ENCODE data around the gene RNF157. TPM values are rescaled to one million over a fixed set of nuclear protein-coding genes. Genes with fewer than 3 reads are reported as not detected.

RNF157 gene
- total RNA-seq, 1 donor from 2014 or later = 18.7 TPM

DNA sequence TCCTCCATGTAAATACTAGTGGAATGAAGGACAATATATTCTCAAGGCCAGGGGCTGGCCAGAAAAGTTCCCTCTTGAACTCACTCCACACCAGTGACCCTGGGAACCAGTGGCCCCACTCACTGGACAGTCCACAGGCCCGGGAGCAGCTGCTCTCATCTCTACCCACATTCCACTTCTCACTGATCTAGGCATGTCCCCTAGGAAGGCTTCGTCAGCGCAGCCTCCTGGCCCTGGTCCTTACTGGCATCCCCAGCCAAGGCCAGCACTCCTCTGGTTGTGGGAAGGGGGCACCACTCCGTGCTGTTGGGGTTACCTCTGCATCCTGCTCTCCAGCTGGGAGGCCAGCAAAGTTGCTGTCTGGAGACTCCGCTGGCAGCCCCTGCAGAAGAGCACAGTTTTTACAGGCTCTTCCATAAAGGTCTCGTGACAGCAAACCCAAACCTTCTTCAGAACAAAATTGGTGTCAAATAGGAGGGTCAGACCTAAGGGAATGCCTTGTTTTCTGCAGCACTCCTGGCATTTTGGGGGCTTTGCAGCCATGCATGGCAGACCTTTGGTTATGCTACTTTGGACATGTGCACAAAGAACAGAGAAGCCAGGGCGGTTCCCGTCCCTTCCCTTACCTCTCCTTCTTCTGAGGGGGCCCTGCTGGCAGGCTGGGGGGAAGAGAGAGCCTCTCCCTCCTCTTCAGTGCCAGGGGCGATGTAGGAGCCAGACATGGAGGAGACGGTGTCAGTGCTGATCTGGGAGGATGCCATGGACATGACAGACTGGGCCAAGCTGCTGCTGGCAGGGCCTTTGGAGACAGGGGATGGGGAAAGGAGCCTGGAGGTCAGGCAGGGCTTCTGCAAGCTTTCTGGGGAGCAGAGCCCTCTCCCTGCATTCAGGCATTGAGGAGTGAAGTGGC lies 85.1 kb downstream of the RNF157 start:
- Mint-ChIP-seq H3K27me3 (ENCODE audit: unreplicated experiment) (peaks cover 3% of the 10 kb centered on the region), H3K9me3 (ENCODE audit: unreplicated experiment) (no peaks in the 10 kb centered on the region), H3K4me1 (ENCODE audit: unreplicated experiment) (peaks cover 27% of the 10 kb centered on the region), H3K36me3 (ENCODE audit: low read depth, unreplicated experiment) (peaks cover 10% of the 10 kb centered on the region), H3K27ac (ENCODE audit: unreplicated experiment) (no peak overlapping the region), H3K4me3 (ENCODE audit: unreplicated experiment) (no peak overlapping the region)
- TF ChIP-seq, protein P1, sequence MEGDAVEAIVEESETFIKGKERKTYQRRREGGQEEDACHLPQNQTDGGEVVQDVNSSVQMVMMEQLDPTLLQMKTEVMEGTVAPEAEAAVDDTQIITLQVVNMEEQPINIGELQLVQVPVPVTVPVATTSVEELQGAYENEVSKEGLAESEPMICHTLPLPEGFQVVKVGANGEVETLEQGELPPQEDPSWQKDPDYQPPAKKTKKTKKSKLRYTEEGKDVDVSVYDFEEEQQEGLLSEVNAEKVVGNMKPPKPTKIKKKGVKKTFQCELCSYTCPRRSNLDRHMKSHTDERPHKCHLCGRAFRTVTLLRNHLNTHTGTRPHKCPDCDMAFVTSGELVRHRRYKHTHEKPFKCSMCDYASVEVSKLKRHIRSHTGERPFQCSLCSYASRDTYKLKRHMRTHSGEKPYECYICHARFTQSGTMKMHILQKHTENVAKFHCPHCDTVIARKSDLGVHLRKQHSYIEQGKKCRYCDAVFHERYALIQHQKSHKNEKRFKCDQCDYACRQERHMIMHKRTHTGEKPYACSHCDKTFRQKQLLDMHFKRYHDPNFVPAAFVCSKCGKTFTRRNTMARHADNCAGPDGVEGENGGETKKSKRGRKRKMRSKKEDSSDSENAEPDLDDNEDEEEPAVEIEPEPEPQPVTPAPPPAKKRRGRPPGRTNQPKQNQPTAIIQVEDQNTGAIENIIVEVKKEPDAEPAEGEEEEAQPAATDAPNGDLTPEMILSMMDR (IDR thresholded peaks at IDR 0.05; ENCODE audit: unreplicated experiment) = no peak
- no peak for DNase-seq (ENCODE audit: low spot score)

DNA sequence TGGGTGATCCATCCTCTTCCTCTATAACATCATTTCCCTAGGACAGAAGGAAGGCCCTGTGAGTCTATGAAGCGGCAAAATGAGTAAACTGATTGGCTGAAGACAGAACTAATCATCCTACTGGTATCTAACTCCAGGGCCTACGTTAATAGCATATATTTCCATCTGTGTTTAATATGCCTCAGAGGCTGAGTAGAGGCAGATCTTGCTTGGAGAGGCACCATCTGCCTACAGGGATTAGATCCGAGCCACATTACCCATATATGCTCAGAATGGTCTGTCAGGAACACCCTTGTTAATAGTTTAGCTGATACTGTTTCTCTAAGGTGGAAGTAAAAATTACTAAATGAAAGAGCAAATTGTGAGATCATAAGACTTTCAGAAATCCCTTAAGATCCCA lies 86.0 kb downstream of the RNF157 start:
- H3K27ac Mint-ChIP-seq (ENCODE audit: unreplicated experiment) = no peak overlapping the region
- H3K4me1 Mint-ChIP-seq (ENCODE audit: unreplicated experiment) = peaks cover 27% of the 10 kb centered on the region
- TF ChIP-seq, protein P1 (IDR thresholded peaks at IDR 0.05; ENCODE audit: unreplicated experiment) = no peak
- DNase-seq (ENCODE audit: low spot score) = no peak
- H3K4me3 Mint-ChIP-seq (ENCODE audit: unreplicated experiment) = no peak overlapping the region
- peaks cover 10% of the 10 kb centered on the region for H3K36me3 Mint-ChIP-seq (ENCODE audit: low read depth, unreplicated experiment)
- H3K9me3 Mint-ChIP-seq (ENCODE audit: unreplicated experiment) = no peaks in the 10 kb centered on the region
- H3K27me3 Mint-ChIP-seq (ENCODE audit: unreplicated experiment) = peaks cover 3% of the 10 kb centered on the region

DNA sequence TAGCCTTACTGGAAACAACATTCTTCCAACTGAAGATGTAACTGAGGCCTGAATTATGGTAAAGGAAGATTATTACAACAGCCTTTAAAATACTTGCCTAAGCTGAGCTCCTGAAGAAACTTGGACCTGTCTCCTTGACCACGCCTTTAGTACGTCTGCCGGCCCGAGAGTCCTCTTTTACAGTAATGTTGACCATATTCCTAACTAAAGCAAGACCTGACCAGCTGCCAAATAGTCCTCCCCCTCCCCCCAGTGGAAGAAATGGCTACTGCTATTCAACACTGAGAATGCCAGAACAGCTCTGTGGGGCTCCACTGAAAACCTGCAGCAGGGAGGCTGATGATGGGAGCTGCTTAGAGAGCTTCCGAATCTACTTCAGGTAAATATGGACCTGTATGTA lies 86.7 kb downstream of the RNF157 start:
- Mint-ChIP-seq H3K4me1 (ENCODE audit: unreplicated experiment) (peaks cover 27% of the 10 kb centered on the region), H3K27ac (ENCODE audit: unreplicated experiment) (no peak overlapping the region), H3K27me3 (ENCODE audit: unreplicated experiment) (peaks cover 3% of the 10 kb centered on the region), H3K9me3 (ENCODE audit: unreplicated experiment) (no peaks in the 10 kb centered on the region), H3K36me3 (ENCODE audit: low read depth, unreplicated experiment) (peaks cover 10% of the 10 kb centered on the region), H3K4me3 (ENCODE audit: unreplicated experiment) (no peak overlapping the region)
- TF ChIP-seq, protein P1 (IDR thresholded peaks at IDR 0.05; ENCODE audit: unreplicated experiment) = peak; percentile 19
- DNase-seq (ENCODE audit: low spot score) = no peak

DNA sequence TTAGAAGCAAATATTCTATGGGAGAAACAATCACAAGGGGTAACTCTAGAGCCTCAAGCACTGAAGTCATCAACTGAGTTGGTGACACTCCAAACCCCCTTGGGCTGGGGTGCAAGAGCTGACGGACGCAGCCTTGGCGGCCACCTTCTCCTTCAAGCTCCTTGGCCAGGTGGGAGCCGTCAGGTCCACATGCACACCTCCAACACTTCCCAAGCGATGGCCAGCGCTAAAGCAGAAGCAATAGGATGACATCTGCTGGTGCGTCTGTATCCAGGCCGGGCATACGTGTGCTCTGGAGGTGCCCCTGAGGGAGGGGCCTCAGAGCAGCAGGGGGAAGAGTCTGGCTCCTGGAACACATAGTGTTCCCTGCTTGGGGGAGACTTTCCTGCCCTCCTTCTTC lies 87.1 kb downstream of the RNF157 start:
- peaks cover 27% of the 10 kb centered on the region for H3K4me1 Mint-ChIP-seq (ENCODE audit: unreplicated experiment)
- no peaks in the 10 kb centered on the region for H3K9me3 Mint-ChIP-seq (ENCODE audit: unreplicated experiment)
- H3K4me3 Mint-ChIP-seq (ENCODE audit: unreplicated experiment) = no peak overlapping the region
- no peak overlapping the region for H3K27ac Mint-ChIP-seq (ENCODE audit: unreplicated experiment)
- peaks cover 3% of the 10 kb centered on the region for H3K27me3 Mint-ChIP-seq (ENCODE audit: unreplicated experiment)
- no peak for DNase-seq (ENCODE audit: low spot score)
- H3K36me3 Mint-ChIP-seq (ENCODE audit: low read depth, unreplicated experiment) = peaks cover 10% of the 10 kb centered on the region
- TF ChIP-seq, protein P1 (IDR thresholded peaks at IDR 0.05; ENCODE audit: unreplicated experiment) = no peak

DNA sequence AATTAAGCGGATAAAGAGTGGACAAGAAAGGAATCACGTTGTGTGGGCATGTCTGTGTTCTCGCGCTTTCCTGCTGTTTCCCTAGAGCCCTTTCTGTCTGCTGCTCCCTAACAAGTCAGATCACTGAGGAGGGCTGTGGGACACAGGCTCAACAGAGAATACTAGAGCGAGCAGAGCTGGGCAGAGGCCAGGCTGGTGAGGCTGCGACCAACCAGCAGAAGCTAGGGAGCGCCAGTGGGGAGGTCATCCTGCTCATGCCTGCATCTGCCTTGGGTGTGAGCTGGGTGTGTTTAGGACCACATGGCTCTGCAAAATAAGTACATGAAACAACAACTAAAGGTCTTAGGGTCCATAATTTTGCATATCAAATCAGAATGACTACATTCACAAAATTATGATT lies 87.7 kb downstream of the RNF157 start:
- Mint-ChIP-seq H3K9me3 (ENCODE audit: unreplicated experiment) (no peaks in the 10 kb centered on the region), H3K4me1 (ENCODE audit: unreplicated experiment) (peaks cover 25% of the 10 kb centered on the region), H3K27ac (ENCODE audit: unreplicated experiment) (no peak overlapping the region), H3K4me3 (ENCODE audit: unreplicated experiment) (no peak overlapping the region), H3K27me3 (ENCODE audit: unreplicated experiment) (peaks cover 3% of the 10 kb centered on the region), H3K36me3 (ENCODE audit: low read depth, unreplicated experiment) (peaks cover 5% of the 10 kb centered on the region)
- DNase-seq (ENCODE audit: low spot score) = no peak
- TF ChIP-seq, protein P1 (IDR thresholded peaks at IDR 0.05; ENCODE audit: unreplicated experiment) = no peak

All from endothelial cell (in vitro differentiated cells).